Left lung (tissue), 10 donors: ENCODE results near the gene GRIA4. TPM values are rescaled to one million over a fixed set of nuclear protein-coding genes. Genes with fewer than 3 reads are reported as not detected.

Source experiments
- ATAC-seq: fragments of 200-7000 bp; cut with Tn5 transposase; one replicate; pipeline ENCODE4 v1.9.1; 2020; ENCODE audit warnings: moderate library complexity
- DNase-seq, 4 donors: peaks; one replicate each; pipeline ENCODE4 v3.0.0-alpha.2; 2013 to 2020
- H3K27ac ChIP-seq, 2 donors: fragments of 200-600 bp; sonication (generic) in 1 of 2; one replicate each; pipeline versions ENCODE4 v1.5.0 to v1.8.0; 2020 to 2021
- H3K27me3 ChIP-seq, 2 donors: fragments of 200-600 bp; sonication (generic) in 1 of 2; one replicate each; pipeline versions ENCODE4 v1.5.0 to v1.8.0; 2020 to 2021
- H3K36me3 ChIP-seq, 2 donors: fragments of 200-600 bp; sonication (generic) in 1 of 2; one replicate each; pipeline versions ENCODE4 v1.5.0 to v1.8.0; 2020 to 2021
- H3K4me1 ChIP-seq, 2 donors: fragments of 200-600 bp; one replicate each; pipeline ENCODE4 v1.8.0; 2021
- H3K4me3 ChIP-seq, 2 donors: fragments of 200-600 bp; sonication (generic) in 1 of 2; one replicate each; pipeline versions ENCODE4 v1.5.0 to v1.8.0; 2020 to 2021; ENCODE audit warnings: mild to moderate bottlenecking in 1 of 2
- H3K9me3 ChIP-seq, 2 donors: fragments of 200-600 bp; sonication (generic) in 1 of 2; one replicate each; pipeline versions ENCODE4 v1.5.0 to v1.8.0; 2020 to 2021
- CTCF ChIP-seq, 2 donors: fragments of 200-600 bp; sonication (generic) in 1 of 2; IDR thresholded peaks; one replicate each; pipeline versions ENCODE4 v1.5.0 to v1.8.0; 2021; ENCODE audit warnings: antibody characterized with exemption in 2 of 2
- intact Hi-C, 2 donors: fragments of 100-400 bp; cut with DNase I; formaldehyde crosslinking; loops; one replicate each; pipeline versions ENCODE4 v1.11.2 to v1.14.2; 2022
- polyA plus RNA-seq, 6 donors: library from polyadenylated mRNA; unstranded; fragments of 120-200 nt; gene quantifications; one replicate each; pipeline ENCODE4 v1.2.1, GENCODE V29; 2013; ENCODE audit not compliant: insufficient read length in 6 of 6
- total RNA-seq, 2 donors: library from RNA; stranded (reverse); fragmentation: NEBNext Ultra II Directional; extraction: Animal tissue kit (Norgen Biotek cat#: 25700); gene quantifications; one replicate each; pipeline ENCODE4 v1.2.1, GENCODE V29; 2021
- donor health status: DM: no; HTN: yes; CAD: no.
- donor health status: DM: no; HTN: no; CAD: no.

The GRIA4 gene
- total and polyA plus RNA-seq, 8 donors = 0.27 to 0.98 (median 0.63) TPM; not detected in 2

DNA sequence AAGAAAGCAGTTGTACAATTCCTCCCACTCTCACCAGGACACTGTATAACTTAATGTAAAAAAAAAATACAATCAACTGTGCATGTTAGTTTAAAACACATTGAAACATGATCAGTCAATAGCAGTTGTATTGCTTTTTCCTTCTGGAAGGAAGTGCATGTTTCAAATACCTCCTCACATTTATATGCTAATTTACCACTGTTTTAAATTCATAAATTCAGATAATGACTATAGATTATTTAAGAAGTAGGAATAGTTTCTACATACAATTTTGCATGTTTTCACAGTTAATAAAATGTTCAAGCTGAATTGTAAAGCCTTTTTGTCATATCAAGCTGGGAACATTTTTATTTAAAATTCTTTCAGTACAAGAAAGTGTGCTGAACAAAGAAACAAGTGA is 3.3 kb downstream of the GRIA4 start:
- H3K4me1 ChIP-seq = peaks cover 9 to 15% of the 10 kb centered on the region in 2 donors
- ATAC-seq (no peak), DNase-seq (no peak)
- intact Hi-C loops = no loop called here
- no peaks in the 10 kb centered on the region for H3K36me3 ChIP-seq
- peaks cover 44 to 50% of the 10 kb centered on the region in 2 donors for H3K27me3 ChIP-seq
- no peak overlapping the region for H3K27ac ChIP-seq
- H3K4me3 ChIP-seq = no peak overlapping the region
- TF ChIP-seq CTCF (IDR thresholded peaks at IDR 0.05) = no peak
- no peaks in the 10 kb centered on the region for H3K9me3 ChIP-seq

GRCh38 chr11:105618343-105618955 is 8.6 kb downstream of the GRIA4 start:
- DNase-seq = no peak
- Histone ChIP-seq H3K36me3 (no peaks in the 10 kb centered on the region), H3K27ac (no peak overlapping the region), H3K27me3 (peaks cover 0 to 1% of the 10 kb centered on the region in 2 donors), H3K9me3 (no peaks in the 10 kb centered on the region), H3K4me3 (no peak overlapping the region), H3K4me1 (no peaks in the 10 kb centered on the region)
- intact Hi-C loops = no loop called here
- TF ChIP-seq CTCF (IDR thresholded peaks at IDR 0.05) = no peak
- ATAC-seq = no peak

GRCh38 chr11:105619556-105619955 is 9.7 kb downstream of the GRIA4 start:
- no peaks in the 10 kb centered on the region for H3K4me1 ChIP-seq
- no peaks in the 10 kb centered on the region for H3K27me3 ChIP-seq
- no peak for TF ChIP-seq CTCF (IDR thresholded peaks at IDR 0.05)
- H3K4me3 ChIP-seq = no peak overlapping the region
- no peaks in the 10 kb centered on the region for H3K36me3 ChIP-seq
- no peaks in the 10 kb centered on the region for H3K9me3 ChIP-seq
- ATAC-seq (no peak), DNase-seq (no peak)
- intact Hi-C loops = no loop called here
- no peak overlapping the region for H3K27ac ChIP-seq

GRCh38 chr11:105622016-105622415 is 12.1 kb downstream of the GRIA4 start:
- ATAC-seq = no peak
- no peak for DNase-seq
- Histone ChIP-seq H3K4me1 (no peaks in the 10 kb centered on the region), H3K4me3 (no peak overlapping the region), H3K36me3 (no peaks in the 10 kb centered on the region), H3K27me3 (no peaks in the 10 kb centered on the region), H3K9me3 (no peaks in the 10 kb centered on the region), H3K27ac (no peak overlapping the region)
- TF ChIP-seq CTCF (IDR thresholded peaks at IDR 0.05) = no peak
- intact Hi-C loops = no loop called here

DNA sequence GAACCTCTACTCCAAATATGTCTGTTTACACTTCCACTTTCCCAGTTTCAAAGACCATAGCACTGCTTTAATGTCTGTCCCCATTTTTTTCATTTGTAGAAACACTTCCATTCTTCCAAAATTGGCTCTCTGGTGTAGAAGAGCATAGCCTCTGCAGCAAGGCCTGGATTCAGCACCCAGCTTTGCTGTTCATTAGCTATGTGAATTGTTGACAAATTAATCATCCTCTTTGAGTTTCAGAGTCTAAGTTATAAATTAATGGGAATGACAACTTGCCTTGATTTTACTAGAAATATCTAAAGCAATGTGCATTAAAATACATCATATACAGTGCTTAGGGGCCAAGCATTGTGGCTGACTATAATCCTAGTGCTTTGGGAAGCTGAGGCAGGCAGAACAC is 22.4 kb downstream of the GRIA4 start:
- H3K36me3 ChIP-seq = no peaks in the 10 kb centered on the region
- no peak for ATAC-seq
- no peaks in the 10 kb centered on the region for H3K9me3 ChIP-seq
- H3K27me3 ChIP-seq = no peaks in the 10 kb centered on the region
- H3K4me3 ChIP-seq = no peak overlapping the region
- no peak overlapping the region for H3K27ac ChIP-seq
- DNase-seq = no peak
- H3K4me1 ChIP-seq = no peaks in the 10 kb centered on the region
- TF ChIP-seq CTCF (IDR thresholded peaks at IDR 0.05) = no peak
- intact Hi-C loops = no loop called here
